GM12874 (cell line): ENCODE measurements around the gene ODAPH.

Experiments used
- CTCF ChIP-seq: IDR thresholded peaks from 2 replicates; pipeline ENCODE4 v1.5.1; 2011; ENCODE audit warnings: low read depth, mild to moderate bottlenecking, control low read depth, low read length, moderate library complexity; ENCODE audit not compliant: insufficient read depth

The ODAPH gene

GRCh38 chr4:75605928-75606327 lies 50.1 kb downstream of the ODAPH start:
- no peak for TF ChIP-seq CTCF

GRCh38 chr4:75612306-75612705 lies 56.4 kb downstream of the ODAPH start:
- no peak for TF ChIP-seq CTCF
